ENCODE measurements around the gene BCAS3.
"Not testable (repeated sequence)": the region's sequence is repeated elsewhere in the genome, so short reads cannot be mapped to it uniquely, and the experiment has no call there.

BCAS3 gene

GRCh38 chr17:60891149-60891548, 213.5 kb downstream of the BCAS3 start:
- no peak for DNase-seq

GRCh38 chr17:60893475-60893874, 215.8 kb downstream of the BCAS3 start:
- no peak for DNase-seq

GRCh38 chr17:60896996-60897395, 219.3 kb downstream of the BCAS3 start:
- no peak for DNase-seq

GRCh38 chr17:60899115-60899514, 221.5 kb downstream of the BCAS3 start:
- DNase-seq = no peak

GRCh38 chr17:60900688-60901087, 223.0 kb downstream of the BCAS3 start:
- no peak for DNase-seq

GRCh38 chr17:60901242-60901641, 223.6 kb downstream of the BCAS3 start:
- no peak for DNase-seq

- no peak for DNase-seq
Measured at GRCh38 chr17:60901806-60902205, 224.2 kb downstream of the BCAS3 start.

GRCh38 chr17:60902399-60902798, 224.7 kb downstream of the BCAS3 start:
- no peak for DNase-seq

GRCh38 chr17:60904582-60904981, 226.9 kb downstream of the BCAS3 start:
- DNase-seq = no peak

GRCh38 chr17:60905709-60906108, 228.1 kb downstream of the BCAS3 start:
- DNase-seq = no peak

GRCh38 chr17:60908324-60908723, 230.7 kb downstream of the BCAS3 start:
- no peak for DNase-seq

GRCh38 chr17:60909405-60909804, 231.8 kb downstream of the BCAS3 start:
- DNase-seq = no peak

GRCh38 chr17:60910415-60910814, 232.8 kb downstream of the BCAS3 start:
- no peak for DNase-seq

GRCh38 chr17:60914078-60914477, 236.4 kb downstream of the BCAS3 start:
- DNase-seq = no peak

GRCh38 chr17:60916043-60916442, 238.4 kb downstream of the BCAS3 start:
- no peak for DNase-seq

- DNase-seq = no peak
Measured at GRCh38 chr17:60920107-60920506, 242.5 kb downstream of the BCAS3 start.

- DNase-seq = no peak
Measured at GRCh38 chr17:60923000-60923399, 245.3 kb downstream of the BCAS3 start.

- DNase-seq = no peak
Measured at GRCh38 chr17:60926466-60927183, 249.0 kb downstream of the BCAS3 start.

- no peak for DNase-seq
Measured at GRCh38 chr17:60933739-60934138, 256.1 kb downstream of the BCAS3 start.

GRCh38 chr17:60934723-60935122, 257.1 kb downstream of the BCAS3 start:
- no peak for DNase-seq

GRCh38 chr17:60935991-60936390, 258.3 kb downstream of the BCAS3 start:
- DNase-seq = not testable (repeated sequence)

- no peak for DNase-seq
Measured at GRCh38 chr17:60939318-60939717, 261.7 kb downstream of the BCAS3 start.

- no peak for DNase-seq
Measured at GRCh38 chr17:60941028-60941427, 263.4 kb downstream of the BCAS3 start.

- no peak for DNase-seq
Measured at GRCh38 chr17:60941571-60941970, 263.9 kb downstream of the BCAS3 start.

- DNase-seq = no peak
Measured at GRCh38 chr17:60944751-60945150, 267.1 kb downstream of the BCAS3 start.

Measured in NCI-H2081 treated with DMSO at 0.1 percent for 48 hours (cell line).